A549 (cell line): ENCODE results near the gene PLPP4. TPM values are rescaled to one million over a fixed set of nuclear protein-coding genes. Genes with fewer than 3 reads are reported as not detected.

Experiments used
- ATAC-seq, 2 experiments: fragments of 200-7000 bp in 1 of 2; fragments of >200 bp in 1 of 2; cut with Nextera tagmentation in 1 of 2; cut with Tn5 transposase in 1 of 2; 3 replicates each; pipeline versions ENCODE4 v1.8.0 to v1.9.1; 2018 to 2020; ENCODE audit warnings: mild to moderate bottlenecking in 1 of 2, moderate library complexity in 1 of 2
- CTCF ChIA-PET: fragments of 300-600 bp; sonication (Branson Sonifier 250); formaldehyde crosslinking; extraction: SDS; loops from one replicate; lab custom pipeline; 2021; ENCODE audit warnings: antibody characterized with exemption, inconsistent platforms; lab: Yijun Ruan, JAX
- POLR2A ChIA-PET: fragments of 350-600 bp; formaldehyde crosslinking; extraction: SDS; loops from one replicate; lab custom pipeline; 2021; ENCODE audit warnings: antibody characterized with exemption, inconsistent platforms; lab: Yijun Ruan, JAX
- DNase-seq, 2 experiments: peaks; one replicate each; pipeline versions ENCODE4 v3.0.0 to v3.0.0-alpha.2; 2011 to 2016; ENCODE audit warnings: low read depth in 1 of 2, low spot score in 1 of 2
- FAIRE-seq: peaks from 2 replicates; lab custom pipeline; 2011; peaks lifted over from hg19 to GRCh38; lab: Jason Lieb, UNC
- H3K27ac ChIP-seq, 2 experiments: fragments of >200 bp; sonication (Bioruptor Twin); formaldehyde crosslinking; 3 replicates each; pipeline ENCODE4 v1.5.1; 2016 to 2017
- H3K4me1 ChIP-seq: fragments of >200 bp; sonication (Bioruptor Twin); formaldehyde crosslinking; 3 replicates; pipeline ENCODE4 v1.6.1; 2016
- H3K4me2 ChIP-seq: fragments of >200 bp; sonication (Bioruptor Twin); formaldehyde crosslinking; 3 replicates; pipeline ENCODE4 v1.6.1; 2016
- H3K4me3 ChIP-seq: fragments of >200 bp; sonication (Bioruptor Twin); formaldehyde crosslinking; 3 replicates; pipeline ENCODE4 v1.5.1; 2016
- H3K9me3 ChIP-seq: fragments of >200 bp; sonication (Bioruptor Twin); formaldehyde crosslinking; 3 replicates; pipeline ENCODE4 v1.6.1; 2016
- BHLHE40 ChIP-seq: IDR thresholded peaks from 2 replicates; pipeline ENCODE4 v1.6.1; 2012; ENCODE audit warnings: low read depth, low read length, inconsistent platforms
- EHF ChIP-seq: fragments of 250-450 bp; sonication (Bioruptor Pico); IDR thresholded peaks from 2 replicates; pipeline ENCODE4 v1.5.0; 2020; ENCODE audit warnings: mild to moderate bottlenecking
- EP300 ChIP-seq, 2 experiments: fragments of >200 bp; sonication (Bioruptor Twin); formaldehyde crosslinking; IDR thresholded peaks; 2 replicates in 1 of 2; 3 replicates in 1 of 2; pipeline ENCODE4 v1.6.1; 2016 to 2017
- FOSB ChIP-seq: fragments of 250-450 bp; sonication (Bioruptor Pico); IDR thresholded peaks from 2 replicates; pipeline ENCODE4 v1.5.0; 2020; ENCODE audit warnings: mild to moderate bottlenecking, moderate library complexity
- FOSL2 ChIP-seq, 2 experiments: fragments of 450-650 bp in 1 of 2; fragments of >200 bp in 1 of 2; sonication (Bioruptor Twin) in 1 of 2; formaldehyde crosslinking; IDR thresholded peaks; 2 replicates each; pipeline versions ENCODE4 v1.5.0 to v1.6.1; 2016 to 2020; ENCODE audit warnings: mild to moderate bottlenecking in 1 of 2, moderate library complexity in 1 of 2
- FOXS1 ChIP-seq: fragments of 250-450 bp; sonication (Bioruptor Pico); IDR thresholded peaks from 2 replicates; pipeline ENCODE4 v1.5.0; 2020; ENCODE audit warnings: mild to moderate bottlenecking, moderate library complexity
- GATA3 ChIP-seq: IDR thresholded peaks from 2 replicates; pipeline ENCODE4 v1.6.1; 2012; ENCODE audit warnings: borderline replicate concordance
- HOXA7 ChIP-seq: fragments of 250-450 bp; sonication (Bioruptor Pico); IDR thresholded peaks from 2 replicates; pipeline ENCODE4 v1.5.0; 2020; ENCODE audit warnings: mild to moderate bottlenecking, moderate library complexity
- HOXB13 ChIP-seq: fragments of 250-450 bp; sonication (Bioruptor Pico); IDR thresholded peaks from 2 replicates; pipeline ENCODE4 v1.5.0; 2020; ENCODE audit warnings: low read depth, mild to moderate bottlenecking, moderate library complexity
- JUN ChIP-seq, 2 experiments: fragments of >200 bp; sonication (Bioruptor Twin); formaldehyde crosslinking; IDR thresholded peaks; 2 replicates in 1 of 2; 3 replicates in 1 of 2; pipeline ENCODE4 v1.6.1; 2016 to 2017
- JUNB ChIP-seq: fragments of >200 bp; sonication (Bioruptor Twin); formaldehyde crosslinking; IDR thresholded peaks from 2 replicates; pipeline ENCODE4 v1.6.1; 2016
- KDM1A ChIP-seq: fragments of 200-600 bp; sonication (generic); IDR thresholded peaks from 2 replicates; pipeline ENCODE4 v1.6.1; 2016; ENCODE audit warnings: low read depth, mild to moderate bottlenecking
- KDM5A ChIP-seq: fragments of 200-600 bp; sonication (generic); IDR thresholded peaks from 2 replicates; pipeline ENCODE4 v1.6.1; 2016; ENCODE audit warnings: antibody characterized with exemption, mild to moderate bottlenecking
- MYC ChIP-seq: IDR thresholded peaks from 2 replicates; pipeline ENCODE4 v1.6.1; 2012; ENCODE audit warnings: mild to moderate bottlenecking, inconsistent platforms, low read length, improper control_type of control experiment, borderline replicate concordance
- POLR2AphosphoS2 ChIP-seq: conservative IDR thresholded peaks from 2 replicates; pipeline ENCODE4 v1.6.1; 2012; ENCODE audit warnings: low read length, improper control_type of control experiment, inconsistent platforms
- RARB ChIP-seq: fragments of 250-450 bp; sonication (Bioruptor Pico); IDR thresholded peaks from 2 replicates; pipeline ENCODE4 v1.8.0; 2021; ENCODE audit warnings: mild to moderate bottlenecking, moderate library complexity
- RFX5 ChIP-seq: fragments of 450-650 bp; IDR thresholded peaks from 2 replicates; pipeline ENCODE4 v1.7.1; 2014; ENCODE audit warnings: antibody characterized with exemption, mild to moderate bottlenecking, moderate library complexity
- SMC3 ChIP-seq: fragments of >200 bp; sonication (Bioruptor Twin); formaldehyde crosslinking; IDR thresholded peaks from 3 replicates; pipeline ENCODE4 v1.6.1; 2018; ENCODE audit warnings: inconsistent platforms
- SREBF2 ChIP-seq: fragments of 450-650 bp; IDR thresholded peaks from 2 replicates; pipeline ENCODE4 v1.6.1; 2014; ENCODE audit warnings: mild to moderate bottlenecking, moderate library complexity
- TFCP2L1 ChIP-seq: fragments of 250-450 bp; sonication (Bioruptor Pico); IDR thresholded peaks from 2 replicates; pipeline ENCODE4 v1.5.0; 2021; ENCODE audit warnings: mild to moderate bottlenecking
- ZFP36 ChIP-seq: fragments of 450-650 bp; IDR thresholded peaks from 2 replicates; pipeline ENCODE4 v1.6.1; 2014; ENCODE audit warnings: borderline replicate concordance; ENCODE audit not compliant: partially characterized antibody
- ZNF302 ChIP-seq: fragments of 250-450 bp; sonication (Bioruptor Pico); IDR thresholded peaks from 2 replicates; pipeline ENCODE4 v1.9.0; 2021; ENCODE audit warnings: inconsistent platforms, mild to moderate bottlenecking, moderate library complexity
- ZSCAN20 ChIP-seq: fragments of 250-450 bp; sonication (Bioruptor Pico); IDR thresholded peaks from 2 replicates; pipeline ENCODE4 v1.8.0; 2022; ENCODE audit warnings: mild to moderate bottlenecking, moderate library complexity
- WGBS: methylation state at CpG from one replicate; pipeline ENCODE4 v1.1.6; 2017; ENCODE audit errors: missing lambda C conversion rate; 5-methylcytosine and 5-hydroxymethylcytosine counted together
- polyA plus RNA-seq, 4 experiments: library from polyadenylated mRNA; depleted of rRNA in 3 of 4; stranded (reverse); fragments of >200 nt; fragmentation: RNase III in 1 of 4; extraction: RNeasy Plus Mini Kit Qiagen cat#74134 plus additional on column Dnase treatment in 1 of 4; gene quantifications; 2 replicates in 3 of 4; 3 replicates in 1 of 4; pipeline ENCODE4 v1.2.3, GENCODE V29; 2011 to 2017
- TF ChIP-seq, protein P1 (sequence below): fragments of >200 bp; sonication (Bioruptor Twin); formaldehyde crosslinking; IDR thresholded peaks from 2 replicates; pipeline ENCODE4 v1.6.1; 2016
- TF ChIP-seq, protein P2 (sequence below): fragments of 150-350 bp; IDR thresholded peaks from 2 replicates; pipeline ENCODE4 v1.6.1; 2014; ENCODE audit warnings: low read depth, mild to moderate bottlenecking, low read length
- TF ChIP-seq, protein P3 (sequence below): fragments of 250-450 bp; sonication (Bioruptor Pico); IDR thresholded peaks from 2 replicates; pipeline ENCODE4 v1.5.0; 2021; ENCODE audit warnings: mild to moderate bottlenecking, moderate library complexity, borderline replicate concordance
- TF ChIP-seq, protein P4 (sequence below): IDR thresholded peaks from 2 replicates; pipeline ENCODE4 v1.6.1; 2012
- TF ChIP-seq, protein P5 (sequence below): fragments of 200-600 bp; sonication (generic); IDR thresholded peaks from 2 replicates; pipeline ENCODE4 v1.6.1; 2016; ENCODE audit warnings: antibody characterized with exemption, mild to moderate bottlenecking, moderate library complexity
- TF ChIP-seq, protein P6 (sequence below): IDR thresholded peaks from 2 replicates; pipeline ENCODE4 v1.6.1; 2012

Gene PLPP4
- polyA plus RNA-seq, 2 of the 4 experiments (the other 2 are of a cell fraction) = not detected

DNA sequence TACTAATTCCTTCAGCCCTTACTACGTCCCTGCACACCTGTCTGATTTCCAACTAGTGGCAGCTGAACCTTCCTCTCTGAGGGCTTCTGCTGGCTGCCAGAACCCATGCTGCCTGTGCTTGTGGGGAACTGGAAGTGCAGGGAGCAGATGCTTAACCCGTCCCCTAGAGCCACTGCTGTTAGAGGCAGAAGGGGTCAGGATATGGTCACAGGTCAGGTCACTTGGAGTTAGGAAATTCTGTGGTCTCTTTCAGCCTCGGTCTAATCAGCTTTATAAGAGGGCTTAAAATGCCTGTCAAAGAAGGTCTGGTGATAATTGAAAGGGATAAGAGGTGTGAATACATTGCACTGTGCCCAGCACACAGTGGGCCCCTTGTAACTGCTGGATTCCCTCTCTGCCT lies 82.0 kb downstream of the PLPP4 start:
- Histone ChIP-seq H3K4me3 (no peak overlapping the region), H3K4me2 (no peak overlapping the region), H3K27ac (no peak overlapping the region), H3K4me1 (no peaks in the 10 kb centered on the region), H3K9me3 (no peaks in the 10 kb centered on the region)
- ChIA-PET CTCF (interaction anchor here (0.6 kb wide), 1 partner anchor 197 kb away, joined by 3 read pairs; no protein-coding TSS in a partner anchor), POLR2A (no interaction called here)
- TF ChIP-seq, protein P1, sequence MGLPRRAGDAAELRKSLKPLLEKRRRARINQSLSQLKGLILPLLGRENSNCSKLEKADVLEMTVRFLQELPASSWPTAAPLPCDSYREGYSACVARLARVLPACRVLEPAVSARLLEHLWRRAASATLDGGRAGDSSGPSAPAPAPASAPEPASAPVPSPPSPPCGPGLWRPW = no peak
- TF ChIP-seq FOSL2 (IDR thresholded peaks at IDR 0.05) (no peak), FOSL2 (CRISPR knock-in tag; IDR thresholded peaks at IDR 0.05) (no peak), GATA3 (no peak), RARB (CRISPR knock-in tag) (no peak), HOXA7 (CRISPR knock-in tag) (no peak), FOXS1 (CRISPR knock-in tag) (no peak), HOXB13 (CRISPR knock-in tag) (no peak), EHF (CRISPR knock-in tag) (no peak), BHLHE40 (no peak), POLR2AphosphoS2 (no peak), KDM5A (no peak), ZSCAN20 (CRISPR knock-in tag) (no peak), ZFP36 (no peak), MYC (no peak), JUNB (no peak)
- TF ChIP-seq, protein P2, sequence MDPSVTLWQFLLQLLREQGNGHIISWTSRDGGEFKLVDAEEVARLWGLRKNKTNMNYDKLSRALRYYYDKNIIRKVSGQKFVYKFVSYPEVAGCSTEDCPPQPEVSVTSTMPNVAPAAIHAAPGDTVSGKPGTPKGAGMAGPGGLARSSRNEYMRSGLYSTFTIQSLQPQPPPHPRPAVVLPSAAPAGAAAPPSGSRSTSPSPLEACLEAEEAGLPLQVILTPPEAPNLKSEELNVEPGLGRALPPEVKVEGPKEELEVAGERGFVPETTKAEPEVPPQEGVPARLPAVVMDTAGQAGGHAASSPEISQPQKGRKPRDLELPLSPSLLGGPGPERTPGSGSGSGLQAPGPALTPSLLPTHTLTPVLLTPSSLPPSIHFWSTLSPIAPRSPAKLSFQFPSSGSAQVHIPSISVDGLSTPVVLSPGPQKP = no peak
- TF ChIP-seq, protein P3, sequence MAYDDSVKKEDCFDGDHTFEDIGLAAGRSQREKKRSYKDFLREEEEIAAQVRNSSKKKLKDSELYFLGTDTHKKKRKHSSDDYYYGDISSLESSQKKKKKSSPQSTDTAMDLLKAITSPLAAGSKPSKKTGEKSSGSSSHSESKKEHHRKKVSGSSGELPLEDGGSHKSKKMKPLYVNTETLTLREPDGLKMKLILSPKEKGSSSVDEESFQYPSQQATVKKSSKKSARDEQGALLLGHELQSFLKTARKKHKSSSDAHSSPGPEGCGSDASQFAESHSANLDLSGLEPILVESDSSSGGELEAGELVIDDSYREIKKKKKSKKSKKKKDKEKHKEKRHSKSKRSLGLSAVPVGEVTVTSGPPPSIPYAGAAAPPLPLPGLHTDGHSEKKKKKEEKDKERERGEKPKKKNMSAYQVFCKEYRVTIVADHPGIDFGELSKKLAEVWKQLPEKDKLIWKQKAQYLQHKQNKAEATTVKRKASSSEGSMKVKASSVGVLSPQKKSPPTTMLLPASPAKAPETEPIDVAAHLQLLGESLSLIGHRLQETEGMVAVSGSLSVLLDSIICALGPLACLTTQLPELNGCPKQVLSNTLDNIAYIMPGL = no peak
- TF ChIP-seq, protein P4, sequence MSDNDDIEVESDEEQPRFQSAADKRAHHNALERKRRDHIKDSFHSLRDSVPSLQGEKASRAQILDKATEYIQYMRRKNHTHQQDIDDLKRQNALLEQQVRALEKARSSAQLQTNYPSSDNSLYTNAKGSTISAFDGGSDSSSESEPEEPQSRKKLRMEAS = no peak
- TF ChIP-seq, protein P5, sequence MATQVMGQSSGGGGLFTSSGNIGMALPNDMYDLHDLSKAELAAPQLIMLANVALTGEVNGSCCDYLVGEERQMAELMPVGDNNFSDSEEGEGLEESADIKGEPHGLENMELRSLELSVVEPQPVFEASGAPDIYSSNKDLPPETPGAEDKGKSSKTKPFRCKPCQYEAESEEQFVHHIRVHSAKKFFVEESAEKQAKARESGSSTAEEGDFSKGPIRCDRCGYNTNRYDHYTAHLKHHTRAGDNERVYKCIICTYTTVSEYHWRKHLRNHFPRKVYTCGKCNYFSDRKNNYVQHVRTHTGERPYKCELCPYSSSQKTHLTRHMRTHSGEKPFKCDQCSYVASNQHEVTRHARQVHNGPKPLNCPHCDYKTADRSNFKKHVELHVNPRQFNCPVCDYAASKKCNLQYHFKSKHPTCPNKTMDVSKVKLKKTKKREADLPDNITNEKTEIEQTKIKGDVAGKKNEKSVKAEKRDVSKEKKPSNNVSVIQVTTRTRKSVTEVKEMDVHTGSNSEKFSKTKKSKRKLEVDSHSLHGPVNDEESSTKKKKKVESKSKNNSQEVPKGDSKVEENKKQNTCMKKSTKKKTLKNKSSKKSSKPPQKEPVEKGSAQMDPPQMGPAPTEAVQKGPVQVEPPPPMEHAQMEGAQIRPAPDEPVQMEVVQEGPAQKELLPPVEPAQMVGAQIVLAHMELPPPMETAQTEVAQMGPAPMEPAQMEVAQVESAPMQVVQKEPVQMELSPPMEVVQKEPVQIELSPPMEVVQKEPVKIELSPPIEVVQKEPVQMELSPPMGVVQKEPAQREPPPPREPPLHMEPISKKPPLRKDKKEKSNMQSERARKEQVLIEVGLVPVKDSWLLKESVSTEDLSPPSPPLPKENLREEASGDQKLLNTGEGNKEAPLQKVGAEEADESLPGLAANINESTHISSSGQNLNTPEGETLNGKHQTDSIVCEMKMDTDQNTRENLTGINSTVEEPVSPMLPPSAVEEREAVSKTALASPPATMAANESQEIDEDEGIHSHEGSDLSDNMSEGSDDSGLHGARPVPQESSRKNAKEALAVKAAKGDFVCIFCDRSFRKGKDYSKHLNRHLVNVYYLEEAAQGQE = no peak
- ATAC-seq (no peak), FAIRE-seq (no peak), DNase-seq (no peak)
- 0% methylated on average over 3 of the region's 3 CpGs for WGBS

DNA sequence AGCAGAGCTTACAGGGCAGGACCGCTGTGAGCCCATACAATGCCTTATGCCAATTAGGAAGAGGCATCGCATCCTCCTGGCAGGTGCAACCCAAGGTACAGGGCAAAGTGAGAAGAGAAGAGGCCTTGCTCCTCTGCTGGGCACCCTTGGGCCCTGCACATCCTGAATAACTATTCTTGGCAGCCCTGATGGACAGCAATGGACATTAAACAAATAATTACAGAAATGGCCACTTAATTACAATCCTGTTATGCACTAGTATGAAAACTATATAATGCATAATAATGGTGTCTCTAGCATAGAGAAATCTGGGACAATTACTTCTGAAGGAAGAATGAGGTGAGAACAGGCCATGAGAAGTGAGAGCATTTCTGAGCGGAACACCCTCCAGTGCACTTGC lies 83.5 kb downstream of the PLPP4 start:
- ATAC-seq (no peak), DNase-seq (no peak), FAIRE-seq (no peak)
- POLR2A ChIA-PET = no interaction called here
- CTCF ChIA-PET = no interaction called here
- Histone ChIP-seq H3K4me1 (no peaks in the 10 kb centered on the region), H3K4me2 (no peak overlapping the region), H3K9me3 (no peaks in the 10 kb centered on the region), H3K27ac (no peak overlapping the region), H3K4me3 (no peak overlapping the region)
- 28% methylated on average over 3 of the region's 3 CpGs for WGBS
- TF ChIP-seq JUN (IDR thresholded peaks at IDR 0.05) (no peak), TFCP2L1 (CRISPR knock-in tag) (no peak), SREBF2 (no peak), BHLHE40 (no peak), FOSB (CRISPR knock-in tag) (no peak), RARB (CRISPR knock-in tag) (no peak), ZFP36 (no peak), EP300 (IDR thresholded peaks at IDR 0.05) (no peak), ZNF302 (CRISPR knock-in tag) (no peak), SMC3 (no peak), RFX5 (no peak), HOXB13 (CRISPR knock-in tag) (no peak), KDM1A (no peak)
- TF ChIP-seq, protein P6, sequence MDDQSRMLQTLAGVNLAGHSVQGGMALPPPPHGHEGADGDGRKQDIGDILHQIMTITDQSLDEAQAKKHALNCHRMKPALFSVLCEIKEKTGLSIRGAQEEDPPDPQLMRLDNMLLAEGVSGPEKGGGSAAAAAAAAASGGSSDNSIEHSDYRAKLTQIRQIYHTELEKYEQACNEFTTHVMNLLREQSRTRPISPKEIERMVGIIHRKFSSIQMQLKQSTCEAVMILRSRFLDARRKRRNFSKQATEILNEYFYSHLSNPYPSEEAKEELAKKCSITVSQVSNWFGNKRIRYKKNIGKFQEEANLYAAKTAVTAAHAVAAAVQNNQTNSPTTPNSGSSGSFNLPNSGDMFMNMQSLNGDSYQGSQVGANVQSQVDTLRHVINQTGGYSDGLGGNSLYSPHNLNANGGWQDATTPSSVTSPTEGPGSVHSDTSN = no peak
- TF ChIP-seq, protein P3 = no peak
